Liver (tissue), 9 donors: Measurements from ENCODE around the gene TPPP3. TPM values are rescaled to one million over a fixed set of nuclear protein-coding genes. Genes with fewer than 3 reads are reported as not detected.

ENCODE experiments used
- DNase-seq: peaks from one replicate; pipeline ENCODE4 v3.0.0-alpha.2; 2017; ENCODE audit warnings: low spot score
- H3K27ac ChIP-seq, 2 donors: one replicate each; pipeline ENCODE4 v1.7.0; 2013; ENCODE audit warnings: inconsistent platforms in 2 of 2, low read length in 2 of 2, control low read depth in 1 of 2, low read depth in 1 of 2, mild to moderate bottlenecking in 1 of 2
- H3K27me3 ChIP-seq, 4 donors: one replicate each; pipeline versions ENCODE4 v1.6.1 to v1.7.0; 2013; ENCODE audit warnings: low read length in 3 of 4, inconsistent platforms in 1 of 4, mild to moderate bottlenecking in 1 of 4, moderate library complexity in 1 of 4; ENCODE audit not compliant: control insufficient read depth in 4 of 4, insufficient read depth in 4 of 4
- H3K36me3 ChIP-seq, 4 donors: one replicate each; pipeline versions ENCODE4 v1.6.1 to v1.7.0; 2013; ENCODE audit warnings: low read length in 3 of 4, mild to moderate bottlenecking in 3 of 4, low read depth in 1 of 4, moderate library complexity in 1 of 4; ENCODE audit not compliant: control insufficient read depth in 4 of 4, insufficient read depth in 3 of 4
- H3K4me1 ChIP-seq, 4 donors: one replicate each; pipeline versions ENCODE4 v1.6.1 to v1.7.0; 2013; ENCODE audit warnings: low read length in 3 of 4, mild to moderate bottlenecking in 3 of 4, moderate library complexity in 1 of 4; ENCODE audit not compliant: control insufficient read depth in 4 of 4, insufficient read depth in 4 of 4
- H3K4me3 ChIP-seq, 3 donors: one replicate each; pipeline versions ENCODE4 v1.6.1 to v1.7.0; 2013; ENCODE audit warnings: low read length in 3 of 3, control low read depth in 1 of 3, low read depth in 1 of 3, mild to moderate bottlenecking in 1 of 3
- H3K9ac ChIP-seq, 2 donors: one replicate each; pipeline ENCODE4 v1.7.0; 2013; ENCODE audit warnings: low read length in 2 of 2, mild to moderate bottlenecking in 2 of 2, moderate library complexity in 2 of 2, control low read depth in 1 of 2, low read depth in 1 of 2
- H3K9me3 ChIP-seq, 4 donors: one replicate each; pipeline versions ENCODE4 v1.6.1 to v1.7.0; 2013; ENCODE audit warnings: low read length in 3 of 4; ENCODE audit not compliant: control insufficient read depth in 4 of 4
- EGR1 ChIP-seq, 2 donors: IDR thresholded peaks; 2 replicates each; pipeline ENCODE4 v1.6.1; 2016 to 2018; ENCODE audit warnings: antibody characterized with exemption in 2 of 2, low read depth in 2 of 2
- FOXA1 ChIP-seq: IDR thresholded peaks from 2 replicates; pipeline ENCODE4 v1.6.1; 2016; ENCODE audit warnings: antibody characterized with exemption
- FOXA2 ChIP-seq: IDR thresholded peaks from 2 replicates; pipeline ENCODE4 v1.6.1; 2016; ENCODE audit warnings: antibody characterized with exemption
- GABPA ChIP-seq, 2 donors: IDR thresholded peaks in 1 of 2; conservative IDR thresholded peaks in 1 of 2; 2 replicates each; pipeline ENCODE4 v1.6.1; 2016; ENCODE audit warnings: antibody characterized with exemption in 2 of 2, mild to moderate bottlenecking in 1 of 2, moderate library complexity in 1 of 2
- HNF4A ChIP-seq, 2 donors: conservative IDR thresholded peaks; 2 replicates each; pipeline ENCODE4 v1.6.1; 2016; ENCODE audit warnings: antibody characterized with exemption in 2 of 2, mild to moderate bottlenecking in 2 of 2
- HNF4G ChIP-seq: IDR thresholded peaks from 2 replicates; pipeline ENCODE4 v1.6.1; 2016; ENCODE audit warnings: antibody characterized with exemption
- JUND ChIP-seq, 2 donors: IDR thresholded peaks; 2 replicates each; pipeline ENCODE4 v1.6.1; 2016; ENCODE audit warnings: antibody characterized with exemption in 2 of 2
- NR2F2 ChIP-seq: IDR thresholded peaks from 2 replicates; pipeline ENCODE4 v1.6.1; 2016; ENCODE audit warnings: antibody characterized with exemption
- RAD21 ChIP-seq, 2 donors: IDR thresholded peaks; 2 replicates each; pipeline ENCODE4 v1.6.1; 2016; ENCODE audit warnings: antibody characterized with exemption in 2 of 2, mild to moderate bottlenecking in 2 of 2
- RXRA ChIP-seq, 2 donors: IDR thresholded peaks; 2 replicates each; pipeline ENCODE4 v1.6.1; 2017 to 2018; ENCODE audit warnings: antibody characterized with exemption in 2 of 2, mild to moderate bottlenecking in 1 of 2
- SP1 ChIP-seq: IDR thresholded peaks from 2 replicates; pipeline ENCODE4 v1.6.1; 2018; ENCODE audit warnings: antibody characterized with exemption, mild to moderate bottlenecking
- TAF1 ChIP-seq: conservative IDR thresholded peaks from 2 replicates; pipeline ENCODE4 v1.6.1; 2016; ENCODE audit warnings: antibody characterized with exemption, mild to moderate bottlenecking
- YY1 ChIP-seq: IDR thresholded peaks from 2 replicates; pipeline ENCODE4 v1.6.1; 2016; ENCODE audit warnings: antibody characterized with exemption, mild to moderate bottlenecking
- WGBS: extraction: QIAGEN DNeasy Blood & Tissue Kit; methylation state at CpG from one replicate; pipeline ENCODE4 v1.1.7; 2013; 5-methylcytosine and 5-hydroxymethylcytosine counted together
- polyA plus RNA-seq, 2 donors: library from polyadenylated mRNA; stranded (reverse) in 1 of 2; unstranded in 1 of 2; fragments of 200-250 nt in 1 of 2; fragments of >200 nt in 1 of 2; fragmentation: Nextera tagmentation in 1 of 2; extraction: Ambion mirVana in 1 of 2; gene quantifications; one replicate each; pipeline versions ENCODE4 v1.2.1 to v1.2.3, GENCODE V29; 2013 to 2015
- total RNA-seq, 2 donors: library from RNA; depleted of rRNA; stranded (reverse); fragments of >200 nt; gene quantifications; one replicate each; pipeline ENCODE4 v1.2.3, GENCODE V29; 2014
- TF ChIP-seq, protein P1 (sequence below): IDR thresholded peaks from 2 replicates; pipeline ENCODE4 v1.6.1; 2016; ENCODE audit warnings: antibody characterized with exemption
- TF ChIP-seq, protein P2 (sequence below): IDR thresholded peaks from 2 replicates; pipeline ENCODE4 v1.6.1; 2016; ENCODE audit warnings: antibody characterized with exemption
- TF ChIP-seq, protein P3 (sequence below): IDR thresholded peaks from 2 replicates; pipeline ENCODE4 v1.6.1; 2016; ENCODE audit warnings: antibody characterized with exemption, mild to moderate bottlenecking
- TF ChIP-seq, protein P4 (sequence below): IDR thresholded peaks from 2 replicates; pipeline ENCODE4 v1.6.1; 2016; ENCODE audit warnings: antibody characterized with exemption
- TF ChIP-seq, protein P5 (sequence below): fragments of 150-350 bp; IDR thresholded peaks from 2 replicates; pipeline ENCODE4 v1.5.1; 2017; ENCODE audit warnings: improper control_type of control experiment, low read depth, low read length; ENCODE audit not compliant: missing input control
- donor health status: healthy.
- donor health status: healthy.
- donor health status: healthy.
- donor health status: healthy.
- donor health status: healthy.

TPPP3 gene
- total and polyA plus RNA-seq, 4 donors, result 0.28 to 0.84 (median 0.55) TPM

DNA sequence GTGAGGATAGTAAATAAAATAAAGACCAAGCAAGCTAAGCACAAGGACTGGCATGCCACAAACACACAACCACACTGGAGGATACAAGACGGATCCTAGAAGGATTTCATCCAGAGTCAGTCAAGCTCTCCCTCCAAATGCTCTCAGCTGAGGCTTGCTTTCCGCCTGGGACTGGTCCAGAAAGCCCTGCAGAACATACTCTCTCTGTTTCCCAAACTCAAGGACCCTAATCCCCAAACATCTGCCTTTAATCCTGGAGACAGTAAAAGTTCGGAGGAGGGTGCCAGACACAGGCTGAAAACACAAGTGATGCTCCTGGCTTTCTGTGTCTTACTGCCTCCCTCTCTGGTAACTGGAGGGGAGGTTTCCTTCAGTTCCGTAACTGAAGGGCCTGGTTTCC is 32.3 kb upstream of the TPPP3 start:
- WGBS, result 68% methylated on average over 4 of the region's 4 CpGs
- Histone ChIP-seq H3K4me3 (no peak overlapping the region), H3K9ac (no peak overlapping the region), H3K4me1 (peaks cover 3 to 25% (median 23%) of the 10 kb centered on the region in 4 donors), H3K27me3 (peaks cover 0 to 4% (median 0%) of the 10 kb centered on the region in 4 donors), H3K36me3 (no peaks in the 10 kb centered on the region), H3K9me3 (no peaks in the 10 kb centered on the region), H3K27ac (no peak overlapping the region)
- DNase-seq, result no peak
- TF ChIP-seq YY1 (no peak), GABPA (IDR thresholded peaks at IDR 0.05 in 1 of 2, conservative IDR thresholded peaks at IDR 0.05 in 1 of 2) (no peak), EGR1 (IDR thresholded peaks at IDR 0.05; ENCODE audit: low read depth in 2 of 2) (no peak), JUND (IDR thresholded peaks at IDR 0.05) (no peak), FOXA2 (no peak), TAF1 (no peak), RXRA (IDR thresholded peaks at IDR 0.05) (no peak), SP1 (no peak), RAD21 (IDR thresholded peaks at IDR 0.05) (no peak), HNF4G (no peak), FOXA1 (no peak), NR2F2 (no peak), HNF4A (conservative IDR thresholded peaks at IDR 0.05) (no peak)
- TF ChIP-seq, protein P1, sequence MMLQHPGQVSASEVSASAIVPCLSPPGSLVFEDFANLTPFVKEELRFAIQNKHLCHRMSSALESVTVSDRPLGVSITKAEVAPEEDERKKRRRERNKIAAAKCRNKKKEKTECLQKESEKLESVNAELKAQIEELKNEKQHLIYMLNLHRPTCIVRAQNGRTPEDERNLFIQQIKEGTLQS, result no peak
- TF ChIP-seq, protein P2, sequence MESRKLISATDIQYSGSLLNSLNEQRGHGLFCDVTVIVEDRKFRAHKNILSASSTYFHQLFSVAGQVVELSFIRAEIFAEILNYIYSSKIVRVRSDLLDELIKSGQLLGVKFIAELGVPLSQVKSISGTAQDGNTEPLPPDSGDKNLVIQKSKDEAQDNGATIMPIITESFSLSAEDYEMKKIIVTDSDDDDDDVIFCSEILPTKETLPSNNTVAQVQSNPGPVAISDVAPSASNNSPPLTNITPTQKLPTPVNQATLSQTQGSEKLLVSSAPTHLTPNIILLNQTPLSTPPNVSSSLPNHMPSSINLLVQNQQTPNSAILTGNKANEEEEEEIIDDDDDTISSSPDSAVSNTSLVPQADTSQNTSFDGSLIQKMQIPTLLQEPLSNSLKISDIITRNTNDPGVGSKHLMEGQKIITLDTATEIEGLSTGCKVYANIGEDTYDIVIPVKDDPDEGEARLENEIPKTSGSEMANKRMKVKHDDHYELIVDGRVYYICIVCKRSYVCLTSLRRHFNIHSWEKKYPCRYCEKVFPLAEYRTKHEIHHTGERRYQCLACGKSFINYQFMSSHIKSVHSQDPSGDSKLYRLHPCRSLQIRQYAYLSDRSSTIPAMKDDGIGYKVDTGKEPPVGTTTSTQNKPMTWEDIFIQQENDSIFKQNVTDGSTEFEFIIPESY, result no peak
- TF ChIP-seq, protein P3, sequence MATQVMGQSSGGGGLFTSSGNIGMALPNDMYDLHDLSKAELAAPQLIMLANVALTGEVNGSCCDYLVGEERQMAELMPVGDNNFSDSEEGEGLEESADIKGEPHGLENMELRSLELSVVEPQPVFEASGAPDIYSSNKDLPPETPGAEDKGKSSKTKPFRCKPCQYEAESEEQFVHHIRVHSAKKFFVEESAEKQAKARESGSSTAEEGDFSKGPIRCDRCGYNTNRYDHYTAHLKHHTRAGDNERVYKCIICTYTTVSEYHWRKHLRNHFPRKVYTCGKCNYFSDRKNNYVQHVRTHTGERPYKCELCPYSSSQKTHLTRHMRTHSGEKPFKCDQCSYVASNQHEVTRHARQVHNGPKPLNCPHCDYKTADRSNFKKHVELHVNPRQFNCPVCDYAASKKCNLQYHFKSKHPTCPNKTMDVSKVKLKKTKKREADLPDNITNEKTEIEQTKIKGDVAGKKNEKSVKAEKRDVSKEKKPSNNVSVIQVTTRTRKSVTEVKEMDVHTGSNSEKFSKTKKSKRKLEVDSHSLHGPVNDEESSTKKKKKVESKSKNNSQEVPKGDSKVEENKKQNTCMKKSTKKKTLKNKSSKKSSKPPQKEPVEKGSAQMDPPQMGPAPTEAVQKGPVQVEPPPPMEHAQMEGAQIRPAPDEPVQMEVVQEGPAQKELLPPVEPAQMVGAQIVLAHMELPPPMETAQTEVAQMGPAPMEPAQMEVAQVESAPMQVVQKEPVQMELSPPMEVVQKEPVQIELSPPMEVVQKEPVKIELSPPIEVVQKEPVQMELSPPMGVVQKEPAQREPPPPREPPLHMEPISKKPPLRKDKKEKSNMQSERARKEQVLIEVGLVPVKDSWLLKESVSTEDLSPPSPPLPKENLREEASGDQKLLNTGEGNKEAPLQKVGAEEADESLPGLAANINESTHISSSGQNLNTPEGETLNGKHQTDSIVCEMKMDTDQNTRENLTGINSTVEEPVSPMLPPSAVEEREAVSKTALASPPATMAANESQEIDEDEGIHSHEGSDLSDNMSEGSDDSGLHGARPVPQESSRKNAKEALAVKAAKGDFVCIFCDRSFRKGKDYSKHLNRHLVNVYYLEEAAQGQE, result no peak
- TF ChIP-seq, protein P4, sequence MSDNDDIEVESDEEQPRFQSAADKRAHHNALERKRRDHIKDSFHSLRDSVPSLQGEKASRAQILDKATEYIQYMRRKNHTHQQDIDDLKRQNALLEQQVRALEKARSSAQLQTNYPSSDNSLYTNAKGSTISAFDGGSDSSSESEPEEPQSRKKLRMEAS, result no peak
- TF ChIP-seq, protein P5, sequence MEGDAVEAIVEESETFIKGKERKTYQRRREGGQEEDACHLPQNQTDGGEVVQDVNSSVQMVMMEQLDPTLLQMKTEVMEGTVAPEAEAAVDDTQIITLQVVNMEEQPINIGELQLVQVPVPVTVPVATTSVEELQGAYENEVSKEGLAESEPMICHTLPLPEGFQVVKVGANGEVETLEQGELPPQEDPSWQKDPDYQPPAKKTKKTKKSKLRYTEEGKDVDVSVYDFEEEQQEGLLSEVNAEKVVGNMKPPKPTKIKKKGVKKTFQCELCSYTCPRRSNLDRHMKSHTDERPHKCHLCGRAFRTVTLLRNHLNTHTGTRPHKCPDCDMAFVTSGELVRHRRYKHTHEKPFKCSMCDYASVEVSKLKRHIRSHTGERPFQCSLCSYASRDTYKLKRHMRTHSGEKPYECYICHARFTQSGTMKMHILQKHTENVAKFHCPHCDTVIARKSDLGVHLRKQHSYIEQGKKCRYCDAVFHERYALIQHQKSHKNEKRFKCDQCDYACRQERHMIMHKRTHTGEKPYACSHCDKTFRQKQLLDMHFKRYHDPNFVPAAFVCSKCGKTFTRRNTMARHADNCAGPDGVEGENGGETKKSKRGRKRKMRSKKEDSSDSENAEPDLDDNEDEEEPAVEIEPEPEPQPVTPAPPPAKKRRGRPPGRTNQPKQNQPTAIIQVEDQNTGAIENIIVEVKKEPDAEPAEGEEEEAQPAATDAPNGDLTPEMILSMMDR, result no peak
